ENCODE data around the gene LTBP4. TPM values are rescaled to one million over a fixed set of nuclear protein-coding genes. Genes with fewer than 3 reads are reported as not detected.

The LTBP4 gene
- total and polyA plus RNA-seq, 2 donors (not counting 1 experiment from before 2014, with no cell fraction given), result 81.2 to 105 TPM

DNA sequence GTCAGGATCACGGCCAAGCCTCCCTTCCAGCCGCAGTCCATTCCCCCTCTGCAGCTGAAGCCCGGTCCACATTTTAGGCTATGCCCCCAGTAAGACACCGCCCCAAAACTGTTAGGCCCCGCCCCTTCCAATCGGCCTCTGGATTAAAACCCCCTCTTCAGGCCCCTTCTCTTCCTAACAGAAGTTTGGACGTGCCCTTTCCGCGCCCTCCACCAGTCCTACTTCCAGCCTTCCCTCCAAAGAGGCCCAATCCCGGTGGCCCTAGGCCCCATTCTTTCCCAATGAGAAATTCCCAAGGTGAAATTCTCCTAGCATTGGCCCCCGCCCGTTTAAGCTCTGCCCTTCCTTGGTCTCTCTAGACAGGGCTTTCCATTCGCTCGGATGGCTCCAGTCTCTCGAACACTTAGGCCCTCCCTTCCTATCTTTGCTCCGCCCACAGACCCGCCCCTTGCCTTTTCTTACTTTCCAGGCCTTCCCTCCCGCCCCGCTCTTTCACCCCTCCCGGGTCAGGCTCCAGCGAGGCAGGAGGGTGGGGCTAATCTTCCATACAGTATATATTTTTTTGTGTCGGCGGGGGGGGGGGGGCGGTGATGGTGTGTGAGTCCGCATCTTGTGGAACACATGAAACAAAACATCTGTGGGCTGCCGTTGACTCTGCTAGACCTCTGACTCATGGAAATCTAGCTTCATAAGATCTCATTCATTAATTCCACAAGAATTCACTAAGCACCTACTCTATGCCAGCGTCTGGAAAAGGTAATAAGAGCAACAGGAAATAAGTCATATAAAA is 13.6 kb downstream of the LTBP4 start:
- ChIA-PET POLR2A (no interaction called here), CTCF (interaction anchor here (1.4 to 4.5 kb wide), 4 partner anchors 9 to 20 kb away, joined by 4 to 37 read pairs (median 10); partner anchors contain the start of gene LTBP4)
- Histone ChIP-seq H2AFZ (ENCODE audit: insufficient read depth, low read depth, low read length, poor library complexity, severe bottlenecking) (peak overlapping the region; percentile 95), H3K36me3 (replicated peaks in 1 of 2; ENCODE audit: control extremely low read depth in 1 of 2, control insufficient read depth in 1 of 2, extremely low read depth in 1 of 2, insufficient read depth in 2 of 2, low read length in 1 of 2) (peaks cover 0 to 4% of the 10 kb centered on the region in 2 experiments), H3K27me3 (replicated peaks in 1 of 4; ENCODE audit: control extremely low read depth in 1 of 4, control insufficient read depth in 3 of 4, insufficient read depth in 4 of 4, low read length in 3 of 4) (no peaks in the 10 kb centered on the region), H3K27ac (ENCODE audit: low read length in 2 of 2) (no peak overlapping the region), H3K79me2 (ENCODE audit: control insufficient read depth, insufficient read depth, low read length) (no peaks in the 10 kb centered on the region), H3K9ac (ENCODE audit: low read length) (peak overlapping the region; percentile 80), H3K4me3 (ENCODE audit: control extremely low read depth in 1 of 5, extremely low read depth in 1 of 5, insufficient read depth in 1 of 5, low read depth in 2 of 5, low read length in 4 of 5) (peak overlapping the region in 4 of 5 experiments; percentile 70 to 94 (median 76)), H3K4me1 (ENCODE audit: control insufficient read depth in 2 of 2, insufficient read depth in 2 of 2, low read length in 2 of 2) (peaks cover 20 to 33% of the 10 kb centered on the region in 2 donors), H3K9me3 (ENCODE audit: control extremely low read depth in 1 of 3, control insufficient read depth in 2 of 3, insufficient read depth in 1 of 3, low read length in 2 of 3) (peaks cover 0 to 13% (median 0%) of the 10 kb centered on the region in 3 donors), H3K4me2 (replicated peaks; ENCODE audit: low read depth, low read length, poor library complexity, severe bottlenecking) (peak overlapping the region; percentile 97), H4K20me1 (ENCODE audit: control insufficient read depth, insufficient read depth, low read length, poor library complexity, severe bottlenecking) (no peaks in the 10 kb centered on the region)
- no peaks in the 10 kb centered on the region for H3K27me3 Mint-ChIP-seq
- WGBS (ENCODE audit: insufficient coverage), result 21% methylated on average over 15 of the region's 27 CpGs
- ATAC-seq (ENCODE audit: low read depth) (no peak), DNase-seq (peak; percentile 69)
- intact Hi-C loops (cut with micrococcal nuclease), result loop anchor here (1.0 to 10.0 kb wide), 3 partner anchors 45 to 182 kb away; partner anchors contain the start of genes COQ8B, EGLN2 and ITPKC
- H3K4me3 Mint-ChIP-seq, result peak overlapping the region; percentile 93
- TF ChIP-seq EZH2 (IDR thresholded peaks at IDR 0.05; ENCODE audit: borderline replicate concordance, insufficient read depth, low read depth, low read length, poor library complexity, severe bottlenecking), result no peak
- TF ChIP-seq, protein P1, sequence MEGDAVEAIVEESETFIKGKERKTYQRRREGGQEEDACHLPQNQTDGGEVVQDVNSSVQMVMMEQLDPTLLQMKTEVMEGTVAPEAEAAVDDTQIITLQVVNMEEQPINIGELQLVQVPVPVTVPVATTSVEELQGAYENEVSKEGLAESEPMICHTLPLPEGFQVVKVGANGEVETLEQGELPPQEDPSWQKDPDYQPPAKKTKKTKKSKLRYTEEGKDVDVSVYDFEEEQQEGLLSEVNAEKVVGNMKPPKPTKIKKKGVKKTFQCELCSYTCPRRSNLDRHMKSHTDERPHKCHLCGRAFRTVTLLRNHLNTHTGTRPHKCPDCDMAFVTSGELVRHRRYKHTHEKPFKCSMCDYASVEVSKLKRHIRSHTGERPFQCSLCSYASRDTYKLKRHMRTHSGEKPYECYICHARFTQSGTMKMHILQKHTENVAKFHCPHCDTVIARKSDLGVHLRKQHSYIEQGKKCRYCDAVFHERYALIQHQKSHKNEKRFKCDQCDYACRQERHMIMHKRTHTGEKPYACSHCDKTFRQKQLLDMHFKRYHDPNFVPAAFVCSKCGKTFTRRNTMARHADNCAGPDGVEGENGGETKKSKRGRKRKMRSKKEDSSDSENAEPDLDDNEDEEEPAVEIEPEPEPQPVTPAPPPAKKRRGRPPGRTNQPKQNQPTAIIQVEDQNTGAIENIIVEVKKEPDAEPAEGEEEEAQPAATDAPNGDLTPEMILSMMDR (IDR thresholded peaks at IDR 0.05), result no peak
- H3K27ac Mint-ChIP-seq, result peak overlapping the region; percentile 89
- no peaks in the 10 kb centered on the region for H3K9me3 Mint-ChIP-seq (ENCODE audit: insufficient read depth)
- peaks cover 35% of the 10 kb centered on the region for H3K4me1 Mint-ChIP-seq

DNA sequence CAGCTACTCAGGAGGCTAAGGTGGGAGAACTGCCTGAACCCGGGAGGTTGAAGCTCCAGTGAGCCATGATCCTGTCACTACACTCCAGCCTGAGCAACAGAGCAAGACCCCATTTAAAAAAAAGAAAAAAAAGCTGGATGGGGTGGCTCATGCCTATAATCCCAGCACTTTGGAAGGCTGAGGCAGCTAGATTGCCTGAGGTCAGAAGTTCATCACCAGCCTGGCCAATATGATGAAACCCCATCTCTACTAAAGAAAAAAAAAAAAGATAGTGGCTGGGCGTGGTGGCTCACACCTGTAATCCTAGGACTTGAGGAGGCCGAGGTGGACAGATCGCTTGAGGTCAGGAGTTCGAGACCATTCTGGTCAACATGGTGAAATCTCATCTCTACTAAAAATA is 15.0 kb downstream of the LTBP4 start:
- H3K27ac ChIP-seq (ENCODE audit: low read length in 2 of 2), result no peak overlapping the region
- WGBS (ENCODE audit: insufficient coverage), result 88% methylated on average over 4 of the region's 5 CpGs
- peaks cover 0 to 5% of the 10 kb centered on the region in 2 experiments for H3K36me3 ChIP-seq (replicated peaks in 1 of 2; ENCODE audit: control extremely low read depth in 1 of 2, control insufficient read depth in 1 of 2, extremely low read depth in 1 of 2, insufficient read depth in 2 of 2, low read length in 1 of 2)
- intact Hi-C loops (cut with micrococcal nuclease), result loop anchor here (10.0 kb wide), 1 partner anchor 99 kb away; the partner anchor contains the start of genes COQ8B and ITPKC
- H3K9ac ChIP-seq (ENCODE audit: low read length), result no peak overlapping the region
- peaks cover 0 to 9% (median 0%) of the 10 kb centered on the region in 3 donors for H3K9me3 ChIP-seq (ENCODE audit: control extremely low read depth in 1 of 3, control insufficient read depth in 2 of 3, insufficient read depth in 1 of 3, low read length in 2 of 3)
- ATAC-seq (ENCODE audit: low read depth), result no peak
- no peak for DNase-seq
- ChIA-PET CTCF (interaction anchor here (1.1 to 4.5 kb wide), 3 partner anchors 16 to 152 kb away, joined by 4 to 37 read pairs (median 6); partner anchors contain the start of gene LTBP4), POLR2A (interaction anchor here (0.7 kb wide), 1 partner anchor 190 kb away, joined by 3 read pairs; no protein-coding TSS in a partner anchor)
- no peaks in the 10 kb centered on the region for H4K20me1 ChIP-seq (ENCODE audit: control insufficient read depth, insufficient read depth, low read length, poor library complexity, severe bottlenecking)
- no peak overlapping the region for H3K4me2 ChIP-seq (replicated peaks; ENCODE audit: low read depth, low read length, poor library complexity, severe bottlenecking)
- no peaks in the 10 kb centered on the region for H3K27me3 ChIP-seq (replicated peaks in 1 of 4; ENCODE audit: control extremely low read depth in 1 of 4, control insufficient read depth in 3 of 4, insufficient read depth in 4 of 4, low read length in 3 of 4)
- no peak for TF ChIP-seq EZH2 (IDR thresholded peaks at IDR 0.05; ENCODE audit: borderline replicate concordance, insufficient read depth, low read depth, low read length, poor library complexity, severe bottlenecking)
- TF ChIP-seq, protein P1 (IDR thresholded peaks at IDR 0.05), result no peak
- peaks cover 24% of the 10 kb centered on the region for H3K4me1 Mint-ChIP-seq
- H3K27me3 Mint-ChIP-seq, result no peaks in the 10 kb centered on the region
- H3K27ac Mint-ChIP-seq, result no peak overlapping the region
- no peak overlapping the region for H3K4me3 Mint-ChIP-seq
- peaks cover 11 to 20% of the 10 kb centered on the region in 2 donors for H3K4me1 ChIP-seq (ENCODE audit: control insufficient read depth in 2 of 2, insufficient read depth in 2 of 2, low read length in 2 of 2)
- H3K4me3 ChIP-seq (ENCODE audit: control extremely low read depth in 1 of 5, extremely low read depth in 1 of 5, insufficient read depth in 1 of 5, low read depth in 2 of 5, low read length in 4 of 5), result no peak overlapping the region
- no peaks in the 10 kb centered on the region for H3K9me3 Mint-ChIP-seq (ENCODE audit: insufficient read depth)
- no peaks in the 10 kb centered on the region for H3K79me2 ChIP-seq (ENCODE audit: control insufficient read depth, insufficient read depth, low read length)
- H2AFZ ChIP-seq (ENCODE audit: insufficient read depth, low read depth, low read length, poor library complexity, severe bottlenecking), result no peak overlapping the region
